Ascending aorta (tissue), 2 donors: ENCODE data around the gene OR51A7. TPM values are rescaled to one million over a fixed set of nuclear protein-coding genes. Genes with fewer than 3 reads are reported as not detected.

ENCODE experiments used
- DNase-seq, 2 donors: peaks; one replicate each; pipeline ENCODE4 v3.0.0-alpha.2; 2019; ENCODE audit warnings: low spot score in 2 of 2
- H3K27ac ChIP-seq, 2 donors: fragments of 200-600 bp; sonication (generic); one replicate each; pipeline ENCODE4 v1.5.1; 2016 to 2017; ENCODE audit warnings: mild to moderate bottlenecking in 1 of 2
- H3K27me3 ChIP-seq: fragments of 200-600 bp; sonication (generic); one replicate; pipeline ENCODE4 v1.5.1; 2017
- H3K36me3 ChIP-seq, 2 donors: fragments of 200-600 bp; sonication (generic); one replicate each; pipeline ENCODE4 v1.5.1; 2016
- H3K4me1 ChIP-seq, 2 donors: fragments of 200-600 bp; sonication (generic); one replicate each; pipeline ENCODE4 v1.5.1; 2016 to 2017; ENCODE audit warnings: mild to moderate bottlenecking in 1 of 2
- H3K4me3 ChIP-seq, 2 donors: fragments of 200-600 bp; sonication (generic); one replicate each; pipeline ENCODE4 v1.5.1; 2016 to 2017; ENCODE audit warnings: mild to moderate bottlenecking in 1 of 2
- H3K9me3 ChIP-seq, 2 donors: fragments of 200-600 bp; sonication (generic); one replicate each; pipeline ENCODE4 v1.5.1; 2016
- CTCF ChIP-seq, 3 experiments: fragments of 200-600 bp in 2 of 3; fragments of 450-650 bp in 1 of 3; sonication (generic) in 2 of 3; IDR thresholded peaks; one replicate each; pipeline ENCODE4 v1.5.1; 2016 to 2019; ENCODE audit warnings: antibody characterized with exemption in 3 of 3, mild to moderate bottlenecking in 1 of 3, moderate library complexity in 1 of 3
- intact Hi-C: fragments of 100-400 bp; cut with DNase I; formaldehyde crosslinking; loops from one replicate; pipeline ENCODE4 v1.15.1; 2023
- total RNA-seq: library from RNA; depleted of rRNA; stranded (reverse); fragments of >200 nt; gene quantifications from one replicate; pipeline ENCODE4 v1.1.0, GENCODE V29; 2016

OR51A7 gene
- total RNA-seq, 1 donor from 2014 or later: not detected

DNA sequence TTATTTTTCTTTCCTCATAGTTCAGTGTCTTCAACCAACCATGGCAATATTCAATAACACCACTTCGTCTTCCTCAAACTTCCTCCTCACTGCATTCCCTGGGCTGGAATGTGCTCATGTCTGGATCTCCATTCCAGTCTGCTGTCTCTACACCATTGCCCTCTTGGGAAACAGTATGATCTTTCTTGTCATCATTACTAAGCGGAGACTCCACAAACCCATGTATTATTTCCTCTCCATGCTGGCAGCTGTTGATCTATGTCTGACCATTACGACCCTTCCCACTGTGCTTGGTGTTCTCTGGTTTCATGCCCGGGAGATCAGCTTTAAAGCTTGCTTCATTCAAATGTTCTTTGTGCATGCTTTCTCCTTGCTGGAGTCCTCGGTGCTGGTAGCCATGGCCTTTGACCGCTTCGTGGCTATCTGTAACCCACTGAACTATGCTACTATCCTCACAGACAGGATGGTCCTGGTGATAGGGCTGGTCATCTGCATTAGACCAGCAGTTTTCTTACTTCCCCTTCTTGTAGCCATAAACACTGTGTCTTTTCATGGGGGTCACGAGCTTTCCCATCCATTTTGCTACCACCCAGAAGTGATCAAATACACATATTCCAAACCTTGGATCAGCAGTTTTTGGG lies 21.6 kb upstream of the OR51A7 start, which contains the start of gene OR51T1:
Gene OR51T1 (plus strand): TSS at position 41 of the 641 bp plus-strand sequence. CDS start 0 bp downstream, at position 41.
- H3K36me3 ChIP-seq: no peaks in the 10 kb centered on the region
- no peak within 1 kb of the TSS for H3K27ac ChIP-seq
- no peak for DNase-seq
- H3K27me3 ChIP-seq: no peaks in the 10 kb centered on the region
- intact Hi-C loops: no loop called here
- no peaks in the 10 kb centered on the region for H3K9me3 ChIP-seq
- no peak within 1 kb of the TSS for H3K4me3 ChIP-seq
- no peaks in the 10 kb centered on the region for H3K4me1 ChIP-seq
- no peak for TF ChIP-seq CTCF (IDR thresholded peaks at IDR 0.05)

DNA sequence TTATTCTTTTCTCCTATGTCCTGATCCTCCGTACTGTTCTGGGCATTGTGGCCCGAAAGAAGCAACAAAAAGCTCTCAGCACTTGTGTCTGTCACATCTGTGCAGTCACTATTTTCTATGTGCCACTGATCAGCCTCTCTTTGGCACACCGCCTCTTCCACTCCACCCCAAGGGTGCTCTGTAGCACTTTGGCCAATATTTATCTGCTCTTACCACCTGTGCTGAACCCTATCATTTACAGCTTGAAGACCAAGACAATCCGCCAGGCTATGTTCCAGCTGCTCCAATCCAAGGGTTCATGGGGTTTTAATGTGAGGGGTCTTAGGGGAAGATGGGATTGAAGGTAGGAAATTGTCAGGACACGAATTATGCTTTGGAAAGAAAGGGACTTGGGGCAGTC lies 21.0 kb upstream of the OR51A7 start:
- no peaks in the 10 kb centered on the region for H3K4me1 ChIP-seq
- no peaks in the 10 kb centered on the region for H3K27me3 ChIP-seq
- no peak for DNase-seq
- H3K27ac ChIP-seq: no peak overlapping the region
- intact Hi-C loops: no loop called here
- TF ChIP-seq CTCF (IDR thresholded peaks at IDR 0.05): no peak
- H3K9me3 ChIP-seq: no peaks in the 10 kb centered on the region
- no peak overlapping the region for H3K4me3 ChIP-seq
- no peaks in the 10 kb centered on the region for H3K36me3 ChIP-seq

DNA sequence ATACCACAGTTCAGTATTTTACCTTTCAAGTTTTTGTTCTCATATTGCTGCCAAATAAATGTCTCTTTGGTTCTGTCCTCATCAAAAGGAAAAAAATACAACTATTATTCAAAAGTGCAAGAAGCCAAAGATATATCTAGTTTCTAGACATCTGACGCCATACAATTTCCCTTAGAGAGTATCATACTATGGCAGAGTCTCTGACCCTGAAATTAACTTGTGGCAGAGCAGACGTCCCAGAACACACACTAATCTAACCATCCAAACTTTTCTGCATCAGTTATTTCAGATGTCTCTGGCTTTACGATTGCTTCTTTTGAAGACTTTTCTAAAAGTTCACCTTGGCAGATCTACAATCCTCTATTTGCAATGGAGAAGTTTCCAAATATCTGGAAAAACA lies 19.2 kb upstream of the OR51A7 start:
- no peak overlapping the region for H3K4me3 ChIP-seq
- no peak overlapping the region for H3K27ac ChIP-seq
- H3K4me1 ChIP-seq: no peaks in the 10 kb centered on the region
- no peak for DNase-seq
- H3K36me3 ChIP-seq: no peaks in the 10 kb centered on the region
- no peaks in the 10 kb centered on the region for H3K9me3 ChIP-seq
- no peak for TF ChIP-seq CTCF (IDR thresholded peaks at IDR 0.05)
- intact Hi-C loops: no loop called here
- H3K27me3 ChIP-seq: no peaks in the 10 kb centered on the region

GRCh38 chr11:4886186-4886585 lies 17.4 kb upstream of the OR51A7 start:
- DNase-seq: no peak
- TF ChIP-seq CTCF (IDR thresholded peaks at IDR 0.05): no peak
- H3K27me3 ChIP-seq: no peaks in the 10 kb centered on the region

DNA sequence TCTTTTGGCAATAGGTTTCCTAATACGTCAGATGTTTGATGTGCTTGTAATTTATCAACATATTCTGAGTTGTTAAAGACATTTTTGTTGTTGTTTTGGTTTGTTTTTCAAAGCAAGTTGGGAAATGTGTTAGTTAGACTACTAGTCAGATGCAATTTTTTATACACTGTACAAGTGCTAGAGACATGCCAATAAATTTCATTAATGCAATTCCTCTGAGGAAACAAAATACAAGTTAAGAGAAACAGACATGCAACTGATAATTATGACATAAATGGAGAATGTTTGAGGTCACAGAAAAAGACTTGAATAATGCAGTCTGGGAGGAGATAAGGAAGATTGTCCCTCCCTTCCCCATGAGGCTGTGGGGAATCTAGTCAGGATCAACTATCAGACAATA lies 16.0 kb upstream of the OR51A7 start:
- no peak for TF ChIP-seq CTCF (IDR thresholded peaks at IDR 0.05)
- H3K4me1 ChIP-seq: no peaks in the 10 kb centered on the region

More at GRCh38 chr11:4886186-4886585, 17.4 kb upstream of the OR51A7 start:
- H3K9me3 ChIP-seq: no peaks in the 10 kb centered on the region
- no peaks in the 10 kb centered on the region for H3K36me3 ChIP-seq
- no peak overlapping the region for H3K27ac ChIP-seq
- intact Hi-C loops: no loop called here
- no peak overlapping the region for H3K4me3 ChIP-seq
- no peaks in the 10 kb centered on the region for H3K4me1 ChIP-seq

GRCh38 chr11:4890279-4890678 lies 13.3 kb upstream of the OR51A7 start:
- no peak for DNase-seq
- Histone ChIP-seq H3K27me3 (no peaks in the 10 kb centered on the region), H3K27ac (no peak overlapping the region), H3K4me1 (no peaks in the 10 kb centered on the region), H3K9me3 (no peaks in the 10 kb centered on the region), H3K36me3 (no peaks in the 10 kb centered on the region), H3K4me3 (no peak overlapping the region)
- TF ChIP-seq CTCF (IDR thresholded peaks at IDR 0.05): no peak
- intact Hi-C loops: no loop called here

More for the DNA sequence above, 16.0 kb upstream of the OR51A7 start:
- Histone ChIP-seq H3K4me3 (no peak overlapping the region), H3K27me3 (no peaks in the 10 kb centered on the region), H3K36me3 (no peaks in the 10 kb centered on the region), H3K27ac (no peak overlapping the region), H3K9me3 (no peaks in the 10 kb centered on the region)
- DNase-seq: no peak
- intact Hi-C loops: no loop called here
